Epithelial cell of proximal tubule (primary cell): Measurements from ENCODE around the gene CBFB. TPM values are rescaled to one million over a fixed set of nuclear protein-coding genes. Genes with fewer than 3 reads are reported as not detected.
"Not testable (repeated sequence)": the region's sequence is repeated elsewhere in the genome, so short reads cannot be mapped to it uniquely, and the experiment has no call there.

Experiments used
- DNase-seq: peaks from one replicate; pipeline ENCODE4 v3.0.0-alpha.2; 2011; ENCODE audit warnings: low read depth
- H3K4me3 ChIP-seq: 2 replicates; pipeline ENCODE4 v1.5.1; 2011; ENCODE audit warnings: low read depth, mild to moderate bottlenecking, low read length
- total RNA-seq: library from RNA; depleted of rRNA; stranded (reverse); fragments of >200 nt; gene quantifications from 2 replicates; pipeline ENCODE4 v1.2.3, GENCODE V29; 2015
- TF ChIP-seq, protein P1 (sequence below): conservative IDR thresholded peaks from 2 replicates; pipeline ENCODE4 v1.5.1; 2012; ENCODE audit warnings: low read depth, mild to moderate bottlenecking, low read length

The CBFB gene
- total RNA-seq, 1 donor from 2014 or later, result 178 TPM

DNA sequence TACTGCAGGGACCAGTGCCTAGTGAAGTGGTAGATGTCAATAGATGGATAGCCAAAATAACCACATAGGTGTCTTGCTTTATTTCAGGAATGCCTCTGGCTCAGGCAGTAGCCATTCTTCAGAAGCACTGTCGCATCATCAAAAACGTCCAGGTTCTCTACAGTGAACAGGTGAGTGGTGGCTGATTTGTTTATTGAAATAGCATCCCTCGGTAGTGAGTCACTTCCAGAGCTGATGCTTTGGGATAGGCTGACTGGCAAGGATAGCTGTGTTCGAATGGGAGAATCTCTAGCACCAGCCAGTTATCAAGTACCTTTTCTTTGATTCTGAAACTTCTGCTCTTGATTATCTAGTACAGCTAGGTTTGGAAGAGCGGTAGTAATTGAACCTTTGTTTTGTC, 91.1 kb downstream of the CBFB start:
- no peak overlapping the region for H3K4me3 ChIP-seq
- no peak for DNase-seq
- TF ChIP-seq, protein P1, sequence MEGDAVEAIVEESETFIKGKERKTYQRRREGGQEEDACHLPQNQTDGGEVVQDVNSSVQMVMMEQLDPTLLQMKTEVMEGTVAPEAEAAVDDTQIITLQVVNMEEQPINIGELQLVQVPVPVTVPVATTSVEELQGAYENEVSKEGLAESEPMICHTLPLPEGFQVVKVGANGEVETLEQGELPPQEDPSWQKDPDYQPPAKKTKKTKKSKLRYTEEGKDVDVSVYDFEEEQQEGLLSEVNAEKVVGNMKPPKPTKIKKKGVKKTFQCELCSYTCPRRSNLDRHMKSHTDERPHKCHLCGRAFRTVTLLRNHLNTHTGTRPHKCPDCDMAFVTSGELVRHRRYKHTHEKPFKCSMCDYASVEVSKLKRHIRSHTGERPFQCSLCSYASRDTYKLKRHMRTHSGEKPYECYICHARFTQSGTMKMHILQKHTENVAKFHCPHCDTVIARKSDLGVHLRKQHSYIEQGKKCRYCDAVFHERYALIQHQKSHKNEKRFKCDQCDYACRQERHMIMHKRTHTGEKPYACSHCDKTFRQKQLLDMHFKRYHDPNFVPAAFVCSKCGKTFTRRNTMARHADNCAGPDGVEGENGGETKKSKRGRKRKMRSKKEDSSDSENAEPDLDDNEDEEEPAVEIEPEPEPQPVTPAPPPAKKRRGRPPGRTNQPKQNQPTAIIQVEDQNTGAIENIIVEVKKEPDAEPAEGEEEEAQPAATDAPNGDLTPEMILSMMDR, result no peak

DNA sequence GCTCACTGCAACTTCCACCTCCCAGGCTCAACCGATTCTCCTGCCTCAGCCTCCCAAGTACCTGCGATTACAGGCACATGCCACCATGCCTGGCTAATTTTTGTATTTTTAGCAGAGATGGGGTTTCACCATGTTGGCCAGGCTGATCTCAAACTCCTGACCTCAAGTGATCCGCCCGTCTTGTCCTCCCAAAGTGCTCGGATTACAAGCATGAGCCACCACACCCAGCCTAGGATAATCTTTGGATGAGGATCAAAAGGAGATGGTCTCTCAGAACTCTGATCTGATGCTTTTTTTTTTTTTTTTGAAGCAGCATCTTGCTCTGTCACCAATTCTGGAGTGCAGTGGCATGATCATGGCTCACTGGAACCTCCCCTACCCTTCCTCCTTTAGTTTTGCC, 93.8 kb downstream of the CBFB start:
- not testable (repeated sequence) for H3K4me3 ChIP-seq, DNase-seq

DNA sequence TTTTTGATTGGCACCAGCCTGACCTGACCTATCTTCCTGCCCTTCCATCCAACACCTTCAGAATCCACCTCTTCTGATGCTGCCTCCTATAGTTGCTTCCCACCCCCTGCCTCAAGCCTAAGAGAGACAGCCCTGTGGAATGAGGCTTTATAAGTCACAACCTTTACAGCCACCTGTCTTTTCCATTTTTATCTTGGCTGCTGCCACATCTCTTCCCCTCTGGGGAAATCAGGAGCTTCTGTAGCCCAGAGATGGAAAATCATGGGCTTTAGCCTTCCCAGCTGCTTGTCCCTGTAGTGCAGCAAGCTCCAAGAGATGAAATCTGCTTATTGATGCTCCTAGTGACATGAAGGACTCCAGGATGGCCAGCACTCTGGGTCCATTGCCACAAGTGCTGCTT, 99.5 kb downstream of the CBFB start:
- TF ChIP-seq, protein P1, result no peak
- DNase-seq, result no peak
- H3K4me3 ChIP-seq, result no peak overlapping the region

DNA sequence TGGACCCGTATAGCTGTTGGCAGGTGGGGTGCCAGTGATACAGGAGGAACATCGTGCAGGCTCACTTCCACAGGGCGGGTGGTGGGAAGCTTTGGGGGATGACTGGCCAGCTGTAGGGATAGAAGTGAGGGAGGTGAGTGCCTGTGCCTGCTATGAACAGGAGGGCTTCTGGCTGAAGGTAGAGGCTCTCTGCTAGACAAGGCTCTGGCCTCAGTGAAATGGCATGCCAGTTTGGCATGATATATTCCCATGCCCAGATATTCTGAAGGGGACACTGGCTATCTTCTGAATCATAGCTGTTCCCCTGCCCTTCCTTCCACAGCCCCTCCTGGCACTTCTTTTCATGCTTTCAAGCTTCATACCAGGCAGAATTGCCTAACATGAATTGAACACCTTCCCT, 99.9 kb downstream of the CBFB start:
- H3K4me3 ChIP-seq, result no peak overlapping the region
- TF ChIP-seq, protein P1, result no peak
- DNase-seq, result no peak

DNA sequence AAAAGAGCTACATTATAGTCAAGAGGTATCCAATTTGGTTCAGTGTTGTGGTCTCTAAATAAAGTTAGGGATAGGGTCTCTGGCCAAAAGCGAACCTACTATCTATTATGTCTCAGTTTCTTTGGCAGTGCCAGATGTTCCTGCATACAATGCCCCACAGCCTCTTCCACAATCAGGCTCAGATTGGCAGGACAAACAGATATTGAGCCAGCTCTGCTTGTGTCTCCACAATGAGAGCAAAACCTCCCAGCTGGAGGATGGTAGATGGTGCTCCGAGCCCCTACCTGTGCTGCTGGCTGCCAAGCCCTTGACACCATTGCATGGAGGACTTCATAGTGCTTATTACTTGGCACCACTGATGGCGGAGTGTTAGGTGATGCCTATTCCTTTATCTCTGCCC, 100.5 kb downstream of the CBFB start:
- TF ChIP-seq, protein P1, result no peak
- DNase-seq, result no peak
- no peak overlapping the region for H3K4me3 ChIP-seq

DNA sequence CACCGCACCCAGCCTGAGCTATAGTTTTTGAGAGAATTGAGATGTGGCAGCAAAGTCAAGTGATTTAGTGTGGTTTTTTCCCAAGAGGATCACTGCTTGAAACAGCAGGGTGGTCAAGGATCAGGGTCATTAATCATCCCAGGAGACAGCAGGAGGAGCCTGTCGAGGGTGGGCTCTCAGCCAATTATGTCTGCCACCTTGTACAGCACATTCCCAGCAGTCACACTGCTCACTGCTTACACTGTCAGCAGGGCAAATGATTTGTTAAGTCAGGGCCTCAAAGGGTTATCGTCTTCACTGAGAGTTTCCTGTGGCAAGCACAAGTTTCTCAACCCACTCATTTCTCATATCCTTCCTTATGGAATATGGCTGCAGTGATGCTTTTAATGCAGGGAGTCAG, 108.7 kb downstream of the CBFB start:
- no peak overlapping the region for H3K4me3 ChIP-seq
- DNase-seq, result no peak
- TF ChIP-seq, protein P1, result no peak

DNA sequence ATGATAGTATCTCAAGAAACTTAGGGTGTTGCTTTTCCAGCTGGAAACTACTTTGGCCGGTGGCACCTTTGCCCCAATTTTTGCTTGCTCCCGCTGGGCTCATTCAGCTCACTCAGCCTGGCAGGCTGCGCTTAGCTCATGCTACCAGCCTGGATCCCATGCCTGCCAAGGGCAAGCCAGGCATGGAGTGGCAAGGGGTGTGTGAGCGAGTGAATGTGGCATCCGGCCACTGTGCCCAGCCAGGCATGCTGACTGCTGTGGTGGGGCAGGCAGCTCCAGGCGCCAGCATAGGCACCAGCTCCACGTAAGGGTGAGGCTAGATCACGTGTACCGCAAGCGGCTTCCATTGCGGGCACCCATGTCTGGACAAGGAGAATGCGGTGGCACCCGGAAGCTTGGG, 112.4 kb downstream of the CBFB start:
- H3K4me3 ChIP-seq, result no peak overlapping the region
- DNase-seq, result no peak

More for the DNA sequence above, 112.4 kb downstream of the CBFB start:
- TF ChIP-seq, protein P1, result no peak
